ENCODE results near the gene FBN1. TPM values are rescaled to one million over a fixed set of nuclear protein-coding genes. Genes with fewer than 3 reads are reported as not detected.

Gene FBN1
- total RNA-seq, 1 donor from 2014 or later, result 78.8 TPM

DNA sequence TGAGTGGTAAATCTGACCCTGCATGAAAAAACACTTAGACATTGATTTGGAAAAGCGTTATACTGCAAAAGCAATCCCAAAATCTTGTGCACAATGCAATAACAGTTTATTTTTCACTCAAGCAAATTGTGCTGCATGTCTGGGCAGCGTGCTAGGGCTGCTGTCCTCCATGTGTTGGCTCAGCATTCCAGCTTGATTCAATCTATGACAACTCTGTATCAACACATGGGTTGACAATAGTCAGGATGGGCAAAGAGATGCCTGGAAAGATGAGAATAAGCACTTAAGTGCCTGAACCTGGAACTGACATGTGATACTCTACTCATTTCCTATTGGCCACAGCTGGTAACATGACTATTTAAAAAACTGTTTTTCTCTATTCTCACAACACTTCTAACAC is 262.5 kb downstream of the FBN1 start:
- Histone ChIP-seq H3K4me2 (no peak overlapping the region), H3K4me1 (no peaks in the 10 kb centered on the region), H3K27me3 (no peaks in the 10 kb centered on the region), H4K20me1 (ENCODE audit: low read depth) (no peaks in the 10 kb centered on the region), H3K36me3 (no peaks in the 10 kb centered on the region), H3K27ac (no peak overlapping the region), H3K9me3 (ENCODE audit: low read depth) (no peaks in the 10 kb centered on the region), H2AFZ (replicated peaks) (no peak overlapping the region), H3F3A (ENCODE audit: low read depth) (no peaks in the 10 kb centered on the region), H3K9ac (no peak overlapping the region), H3K79me2 (ENCODE audit: low read depth) (no peaks in the 10 kb centered on the region), H3K4me3 (no peak overlapping the region)
- peaks cover 2% of the 10 kb centered on the region for H3K9me3 Mint-ChIP-seq
- H3K4me3 Mint-ChIP-seq, result no peak overlapping the region
- no peak overlapping the region for H3K27ac Mint-ChIP-seq
- no peak for DNase-seq (ENCODE audit: low spot score)
- no peaks in the 10 kb centered on the region for H3K36me3 Mint-ChIP-seq
- TF ChIP-seq, protein P1, sequence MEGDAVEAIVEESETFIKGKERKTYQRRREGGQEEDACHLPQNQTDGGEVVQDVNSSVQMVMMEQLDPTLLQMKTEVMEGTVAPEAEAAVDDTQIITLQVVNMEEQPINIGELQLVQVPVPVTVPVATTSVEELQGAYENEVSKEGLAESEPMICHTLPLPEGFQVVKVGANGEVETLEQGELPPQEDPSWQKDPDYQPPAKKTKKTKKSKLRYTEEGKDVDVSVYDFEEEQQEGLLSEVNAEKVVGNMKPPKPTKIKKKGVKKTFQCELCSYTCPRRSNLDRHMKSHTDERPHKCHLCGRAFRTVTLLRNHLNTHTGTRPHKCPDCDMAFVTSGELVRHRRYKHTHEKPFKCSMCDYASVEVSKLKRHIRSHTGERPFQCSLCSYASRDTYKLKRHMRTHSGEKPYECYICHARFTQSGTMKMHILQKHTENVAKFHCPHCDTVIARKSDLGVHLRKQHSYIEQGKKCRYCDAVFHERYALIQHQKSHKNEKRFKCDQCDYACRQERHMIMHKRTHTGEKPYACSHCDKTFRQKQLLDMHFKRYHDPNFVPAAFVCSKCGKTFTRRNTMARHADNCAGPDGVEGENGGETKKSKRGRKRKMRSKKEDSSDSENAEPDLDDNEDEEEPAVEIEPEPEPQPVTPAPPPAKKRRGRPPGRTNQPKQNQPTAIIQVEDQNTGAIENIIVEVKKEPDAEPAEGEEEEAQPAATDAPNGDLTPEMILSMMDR (IDR thresholded peaks at IDR 0.05), result no peak
- no peak for TF ChIP-seq EZH2 (IDR thresholded peaks at IDR 0.05)
- no peaks in the 10 kb centered on the region for H3K4me1 Mint-ChIP-seq
- no peaks in the 10 kb centered on the region for H3K27me3 Mint-ChIP-seq (ENCODE audit: insufficient read depth, low read depth)

DNA sequence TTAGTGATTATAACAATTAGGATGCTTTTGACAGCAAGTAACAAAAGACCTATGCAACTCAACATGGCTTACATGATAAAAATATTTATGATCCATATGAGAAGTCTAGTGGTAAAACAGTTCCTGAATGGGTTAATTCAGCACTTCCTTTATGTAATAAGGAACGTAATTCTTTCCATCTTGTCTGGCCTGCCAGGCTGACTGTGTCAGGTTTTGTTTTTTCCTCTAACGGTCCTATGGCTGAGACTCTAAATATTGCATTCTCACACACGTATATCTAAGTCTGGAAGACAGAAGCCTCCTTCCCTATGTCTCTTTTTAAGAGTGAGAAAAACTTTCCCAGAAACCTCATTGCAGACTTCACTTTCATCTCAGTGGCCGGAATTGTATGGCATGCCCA is 263.6 kb downstream of the FBN1 start:
- Mint-ChIP-seq H3K27me3 (ENCODE audit: insufficient read depth, low read depth) (no peaks in the 10 kb centered on the region), H3K9me3 (peaks cover 10% of the 10 kb centered on the region)
- DNase-seq (ENCODE audit: low spot score), result no peak

DNA sequence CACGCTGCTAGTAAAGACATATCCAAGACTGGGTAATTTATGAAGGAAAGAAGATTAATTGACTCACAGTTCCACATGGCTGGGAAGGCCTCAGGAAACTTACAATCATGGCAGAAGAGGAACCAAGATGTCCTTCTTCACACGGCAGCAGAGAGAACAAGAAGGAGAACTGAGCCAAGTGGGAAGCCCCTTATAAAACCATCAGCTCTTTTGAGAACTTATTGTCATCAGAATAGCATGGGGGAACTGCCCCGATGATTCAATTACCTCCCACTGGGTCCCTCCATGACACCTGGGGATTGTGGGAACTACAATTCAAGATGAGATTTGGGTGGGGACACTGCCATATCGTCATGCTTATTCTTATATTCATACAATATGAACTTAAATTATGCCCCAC is 265.3 kb downstream of the FBN1 start:
- Histone ChIP-seq H3K4me3 (no peak overlapping the region), H4K20me1 (ENCODE audit: low read depth) (no peaks in the 10 kb centered on the region), H3F3A (ENCODE audit: low read depth) (no peaks in the 10 kb centered on the region), H3K9ac (no peak overlapping the region), H3K27ac (no peak overlapping the region), H3K79me2 (ENCODE audit: low read depth) (no peaks in the 10 kb centered on the region), H2AFZ (replicated peaks) (no peak overlapping the region), H3K36me3 (no peaks in the 10 kb centered on the region), H3K27me3 (no peaks in the 10 kb centered on the region), H3K4me2 (no peak overlapping the region), H3K9me3 (ENCODE audit: low read depth) (no peaks in the 10 kb centered on the region), H3K4me1 (no peaks in the 10 kb centered on the region)
- TF ChIP-seq EZH2 (IDR thresholded peaks at IDR 0.05) (no peak), EZH2phosphoT487 (IDR thresholded peaks at IDR 0.05) (no peak)
- TF ChIP-seq, protein P1 (IDR thresholded peaks at IDR 0.05), result no peak
- no peaks in the 10 kb centered on the region for H3K4me1 Mint-ChIP-seq
- DNase-seq (ENCODE audit: low spot score), result no peak
- peaks cover 2% of the 10 kb centered on the region for H3K36me3 Mint-ChIP-seq
- H3K4me3 Mint-ChIP-seq, result no peak overlapping the region
- H3K9me3 Mint-ChIP-seq, result peaks cover 15% of the 10 kb centered on the region
- no peak overlapping the region for H3K27ac Mint-ChIP-seq
- H3K27me3 Mint-ChIP-seq (ENCODE audit: insufficient read depth, low read depth), result no peaks in the 10 kb centered on the region

More for the DNA sequence above, 263.6 kb downstream of the FBN1 start:
- no peaks in the 10 kb centered on the region for H3K9me3 ChIP-seq (ENCODE audit: low read depth)
- H3K36me3 Mint-ChIP-seq, result peaks cover 2% of the 10 kb centered on the region
- peak overlapping the region; percentile 12 for H2AFZ ChIP-seq (replicated peaks)
- H3K9ac ChIP-seq, result no peak overlapping the region
- no peak overlapping the region for H3K4me3 Mint-ChIP-seq
- H3K27ac ChIP-seq, result no peak overlapping the region
- no peaks in the 10 kb centered on the region for H3K4me1 ChIP-seq
- H3F3A ChIP-seq (ENCODE audit: low read depth), result no peaks in the 10 kb centered on the region
- no peaks in the 10 kb centered on the region for H3K27me3 ChIP-seq
- TF ChIP-seq, protein P1 (IDR thresholded peaks at IDR 0.05), result no peak
- TF ChIP-seq EZH2phosphoT487 (IDR thresholded peaks at IDR 0.05), result no peak
- no peak for TF ChIP-seq EZH2 (IDR thresholded peaks at IDR 0.05)
- H3K36me3 ChIP-seq, result no peaks in the 10 kb centered on the region
- no peaks in the 10 kb centered on the region for H3K4me1 Mint-ChIP-seq
- H4K20me1 ChIP-seq (ENCODE audit: low read depth), result no peaks in the 10 kb centered on the region
- no peak overlapping the region for H3K27ac Mint-ChIP-seq
- H3K79me2 ChIP-seq (ENCODE audit: low read depth), result no peaks in the 10 kb centered on the region
- H3K4me2 ChIP-seq, result no peak overlapping the region
- H3K4me3 ChIP-seq, result no peak overlapping the region

Data from neural progenitor cell (in vitro differentiated cells).